HG02884 (cell line): Measurements from ENCODE around the gene STK17B.

Experiments used
- ATAC-seq: cut with Tn5 transposase; IDR thresholded peaks from one replicate; pipeline ENCODE4 v1.9.1; 2021; ENCODE audit warnings: mild to moderate bottlenecking, moderate library complexity; ENCODE audit not compliant: unreplicated experiment

STK17B gene

DNA sequence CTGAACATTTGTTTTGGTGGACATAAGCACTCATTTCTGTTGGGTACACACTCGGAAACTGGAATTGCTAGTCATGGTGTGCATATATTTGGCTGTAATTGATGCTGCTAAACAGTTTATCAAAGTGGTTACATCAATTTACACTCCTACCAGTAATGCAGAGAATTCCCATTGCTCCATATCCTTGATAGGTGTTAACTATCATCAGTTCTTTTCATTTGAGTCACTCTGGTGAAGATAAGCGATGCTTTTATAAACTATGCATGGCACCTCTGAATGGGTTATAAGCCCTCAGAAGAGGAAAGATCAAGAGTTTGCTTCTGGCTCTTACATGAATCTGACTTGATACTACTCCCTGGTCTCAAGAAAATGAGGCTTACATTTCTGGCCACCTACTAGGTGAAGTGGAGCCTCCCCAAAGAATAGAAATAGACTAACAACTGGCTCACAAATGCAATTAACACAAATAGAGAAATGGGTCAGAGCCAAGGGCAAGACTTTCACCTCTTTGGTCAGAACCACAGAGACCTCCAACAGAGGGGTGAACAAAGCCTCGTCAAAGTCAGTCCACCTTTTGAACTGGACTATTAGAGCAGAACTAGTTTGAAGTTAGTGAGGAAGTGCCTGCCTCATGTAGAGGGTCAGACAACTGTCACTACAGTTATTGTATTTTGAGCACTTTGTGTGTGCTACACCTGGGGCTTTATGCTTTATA lies 15.0 kb upstream of the STK17B start:
- no peak for ATAC-seq

DNA sequence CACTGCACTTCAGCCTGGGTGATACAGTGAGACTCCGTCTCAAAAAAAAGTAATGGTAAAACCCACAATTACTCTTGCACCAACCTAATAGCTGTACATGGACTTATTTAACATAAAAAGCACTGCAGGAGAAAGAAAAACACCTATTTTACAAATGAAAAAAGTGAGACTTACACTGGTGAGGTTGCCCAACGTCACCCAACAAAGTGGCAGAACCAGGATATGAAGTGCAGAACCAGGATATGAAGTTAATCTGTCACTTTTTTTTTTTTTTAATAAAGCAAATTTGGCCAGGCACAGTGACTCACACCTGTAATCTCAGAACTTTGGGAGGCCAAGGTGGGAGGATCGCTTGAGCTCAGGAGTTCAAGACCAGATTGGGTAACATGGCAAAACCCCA lies 13.5 kb upstream of the STK17B start:
- ATAC-seq: no peak

DNA sequence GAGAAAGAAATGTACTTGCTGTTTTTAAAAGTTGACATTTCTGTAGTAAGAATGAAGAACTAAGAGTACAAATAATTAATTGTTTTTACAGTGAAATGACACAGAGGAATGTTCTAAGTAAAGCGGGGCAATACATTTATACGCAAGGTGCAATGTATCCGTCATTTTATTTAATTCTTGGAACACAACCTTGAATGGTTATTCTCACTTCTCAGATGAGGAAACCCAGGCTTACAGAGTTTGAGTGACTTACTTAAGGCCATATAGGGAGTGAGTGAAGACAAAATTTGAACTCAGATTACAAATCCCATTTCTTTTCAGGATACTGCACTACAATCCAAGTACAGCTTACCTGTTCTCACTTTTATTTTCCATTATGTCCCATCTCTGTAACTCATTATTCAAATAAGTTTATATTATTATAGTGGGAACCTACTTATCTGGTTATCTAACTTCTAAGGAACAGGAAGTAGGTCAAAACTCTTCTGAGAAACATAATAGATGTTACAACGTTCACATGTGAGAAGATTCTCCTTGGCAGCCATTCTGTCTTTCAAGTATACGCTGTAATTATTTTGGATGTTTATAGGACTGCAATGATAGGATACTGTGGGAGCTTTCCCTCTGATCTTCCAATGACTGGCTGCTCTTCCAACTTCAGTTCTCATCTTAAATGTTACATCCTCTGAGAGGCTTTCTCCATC lies 12.3 kb upstream of the STK17B start:
- no peak for ATAC-seq

DNA sequence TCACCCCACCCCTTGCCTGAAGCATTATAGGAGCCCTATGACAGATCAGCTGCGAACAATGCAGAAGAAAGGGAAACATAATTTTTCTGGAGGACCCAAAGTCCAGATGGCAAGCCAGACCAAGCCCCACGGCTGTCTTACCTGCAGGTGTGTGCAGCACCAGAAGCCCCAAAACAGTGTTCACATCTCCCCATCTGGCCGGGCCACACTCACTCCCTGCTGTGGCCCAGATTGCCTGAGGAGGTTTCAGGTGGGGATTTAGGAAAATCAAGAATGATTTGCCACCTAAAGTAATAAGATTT lies 11.7 kb upstream of the STK17B start:
- ATAC-seq: peak; percentile 20

DNA sequence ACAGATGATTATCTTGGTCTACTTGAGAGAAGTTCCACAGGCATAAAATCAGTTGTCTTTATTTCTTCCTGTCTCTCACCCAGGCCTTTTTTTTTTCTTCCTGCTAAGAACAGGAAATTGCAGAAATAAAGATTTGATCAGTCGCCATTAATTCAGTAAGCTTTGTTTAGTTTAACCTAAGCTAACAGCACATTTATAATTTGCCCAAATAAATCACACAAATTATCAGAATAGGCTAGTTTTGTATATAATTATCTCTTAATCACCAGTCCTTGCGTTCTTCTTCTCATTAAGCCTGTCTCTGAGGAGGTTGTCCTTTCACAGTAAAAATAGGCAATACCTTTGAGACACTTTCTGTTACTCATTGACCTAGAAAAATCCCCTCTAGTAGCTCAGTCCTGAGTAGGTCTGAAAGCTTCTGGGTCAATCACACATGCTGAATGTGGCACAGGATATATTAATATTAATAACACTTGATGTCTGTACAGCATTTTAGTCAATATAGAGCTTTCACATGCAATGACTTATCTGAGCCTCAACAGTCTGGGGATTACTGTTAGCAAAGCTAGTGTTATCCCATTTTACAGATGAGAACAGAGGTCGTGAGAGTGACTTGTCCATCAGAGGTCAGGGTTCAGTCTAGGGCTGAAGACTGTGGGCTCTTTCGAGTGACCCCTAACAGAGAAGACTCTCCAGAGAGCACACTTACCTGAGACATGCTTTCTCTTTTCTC lies 11.2 kb upstream of the STK17B start:
- ATAC-seq: peak; percentile 80

DNA sequence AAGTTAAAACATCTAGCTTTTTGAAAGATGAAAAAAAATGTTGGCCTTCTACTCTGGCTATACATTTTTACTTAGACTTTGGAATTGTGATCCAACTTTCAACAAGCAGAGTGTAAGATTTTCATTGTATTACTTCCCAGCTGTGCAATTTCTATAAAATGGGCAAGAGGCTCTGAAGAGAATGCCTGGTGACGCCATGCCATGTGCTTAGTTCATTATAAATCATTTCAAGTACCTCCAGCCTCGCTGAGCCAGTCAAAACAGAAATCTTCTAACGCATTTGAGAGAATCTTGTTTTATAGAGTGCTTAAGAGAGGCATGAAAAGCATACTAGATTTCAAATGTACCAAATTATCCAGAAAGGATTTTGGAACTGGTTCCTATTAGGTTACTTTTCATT lies 10.1 kb upstream of the STK17B start:
- ATAC-seq: no peak

DNA sequence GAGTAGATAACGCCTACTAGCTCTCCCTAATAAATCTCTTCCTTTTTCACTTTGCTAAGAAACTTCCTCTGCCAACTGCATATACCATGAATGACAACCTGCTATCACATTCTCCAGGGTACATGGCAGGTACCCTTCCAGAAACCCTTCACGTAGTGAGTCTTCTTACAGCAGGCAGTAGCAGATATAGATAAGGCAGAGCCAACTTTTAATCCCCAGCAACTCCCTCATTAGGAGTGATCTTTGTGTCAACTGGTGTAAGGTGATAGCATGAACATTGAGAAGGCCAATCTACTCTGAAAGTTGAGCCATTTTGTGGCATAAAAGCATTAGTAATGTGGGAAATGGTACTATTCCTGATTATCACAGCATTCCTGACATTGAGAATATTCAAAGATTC lies 5.7 kb upstream of the STK17B start:
- no peak for ATAC-seq

DNA sequence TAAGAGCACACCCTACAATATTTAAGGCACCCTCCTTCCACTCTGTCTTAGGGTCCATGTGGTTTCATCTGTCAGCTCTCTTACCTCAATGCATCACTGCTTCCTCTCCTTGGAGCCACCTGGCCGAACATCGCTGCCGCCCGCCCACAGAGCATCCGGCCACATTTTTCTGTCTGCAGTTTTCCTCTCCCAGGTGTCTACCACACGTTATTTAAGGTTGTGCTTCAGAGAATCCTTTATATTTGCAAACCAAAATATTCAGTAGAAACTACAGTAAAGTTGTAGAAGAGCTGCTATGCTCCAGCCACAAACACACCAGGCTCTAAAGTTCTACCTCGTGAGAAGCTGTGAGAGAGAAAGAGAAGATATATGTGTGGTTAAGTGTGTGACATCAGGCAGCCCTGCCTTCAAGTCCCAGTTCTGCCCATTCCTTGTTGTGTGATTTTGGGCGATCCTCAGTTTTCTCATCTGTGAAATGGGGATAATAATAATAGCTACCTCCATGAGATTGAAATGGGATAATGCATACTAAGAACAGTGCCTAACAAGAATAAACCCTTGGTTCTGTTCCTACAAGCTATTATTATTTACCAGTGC lies 4.9 kb upstream of the STK17B start:
- peak; percentile 55 for ATAC-seq

DNA sequence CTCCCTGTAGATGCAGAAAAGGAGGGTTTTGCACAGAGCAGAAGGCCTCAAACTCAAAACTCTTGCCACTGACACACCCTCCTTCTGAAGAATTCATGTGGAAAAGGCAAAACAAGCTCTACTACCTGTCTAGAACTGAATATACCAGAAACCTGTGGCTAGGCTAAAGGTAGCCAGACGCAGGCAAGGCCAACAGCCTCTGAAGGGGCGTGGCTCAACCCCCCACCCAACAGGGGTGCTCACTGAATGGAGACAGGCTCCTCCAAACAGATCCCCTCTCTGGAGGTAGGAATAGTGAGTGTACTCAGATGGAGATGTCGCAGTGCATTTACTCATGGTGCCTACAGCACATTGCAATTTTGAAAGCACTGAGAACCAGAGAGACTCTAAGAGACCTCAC lies 3.0 kb upstream of the STK17B start:
- no peak for ATAC-seq

DNA sequence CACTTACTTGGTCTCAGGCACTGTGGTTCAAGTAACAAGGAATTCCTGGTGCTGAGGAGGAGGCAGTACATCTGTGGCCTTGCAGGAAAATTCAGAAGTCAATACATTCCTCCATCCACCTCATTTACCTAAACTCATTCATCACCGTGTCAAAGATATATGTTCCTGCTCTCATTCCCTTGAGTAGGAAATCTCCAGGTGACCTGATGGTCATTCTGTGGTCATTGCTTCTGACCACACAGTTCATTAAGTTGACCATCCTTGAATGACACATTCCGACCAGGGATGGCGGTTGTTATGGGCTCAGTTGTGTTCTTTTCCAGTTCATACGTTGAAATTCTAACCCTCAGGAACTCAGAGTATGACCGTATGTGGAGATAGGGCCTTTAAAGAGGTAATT lies 2.1 kb upstream of the STK17B start:
- no peak for ATAC-seq

DNA sequence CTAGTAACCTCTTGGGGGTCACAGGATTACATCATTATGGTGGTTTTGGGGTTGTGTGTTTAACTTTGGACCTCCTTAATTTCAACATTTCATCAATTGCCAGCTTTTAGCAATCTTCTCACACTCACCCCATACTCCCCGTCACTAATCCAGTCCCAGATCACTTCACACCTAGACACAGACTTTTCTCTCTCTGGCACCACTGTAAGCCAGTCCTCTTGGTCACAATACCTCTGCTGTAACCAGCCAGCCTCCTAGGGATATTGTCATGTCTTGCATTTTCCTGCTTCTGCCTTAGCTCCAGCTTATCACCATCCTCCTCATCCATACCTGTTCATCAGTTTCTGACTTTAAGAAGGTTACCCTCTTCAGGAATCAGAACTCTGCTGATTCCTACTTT lies 1.6 kb upstream of the STK17B start:
- no peak for ATAC-seq

DNA sequence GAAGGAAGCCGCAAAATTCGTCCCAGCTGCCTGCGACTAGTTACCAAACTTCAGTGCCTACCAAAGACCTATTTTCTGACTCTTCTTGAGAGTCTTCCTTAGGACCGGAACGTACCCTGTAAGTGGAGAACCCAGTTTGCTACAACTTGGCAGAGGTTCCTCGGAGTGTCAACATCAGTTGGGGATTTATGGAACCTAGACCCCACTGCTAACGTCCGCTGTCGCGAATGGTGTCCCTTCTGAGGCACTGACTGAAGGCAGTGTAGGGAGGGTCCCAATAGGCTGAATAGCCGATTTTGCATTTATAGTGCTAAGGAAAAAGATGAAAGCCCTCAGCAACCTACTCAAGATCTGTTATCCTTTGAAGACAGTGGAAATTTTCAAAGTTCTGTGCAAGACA lies 568 bp upstream of the STK17B start:
- no peak for ATAC-seq

DNA sequence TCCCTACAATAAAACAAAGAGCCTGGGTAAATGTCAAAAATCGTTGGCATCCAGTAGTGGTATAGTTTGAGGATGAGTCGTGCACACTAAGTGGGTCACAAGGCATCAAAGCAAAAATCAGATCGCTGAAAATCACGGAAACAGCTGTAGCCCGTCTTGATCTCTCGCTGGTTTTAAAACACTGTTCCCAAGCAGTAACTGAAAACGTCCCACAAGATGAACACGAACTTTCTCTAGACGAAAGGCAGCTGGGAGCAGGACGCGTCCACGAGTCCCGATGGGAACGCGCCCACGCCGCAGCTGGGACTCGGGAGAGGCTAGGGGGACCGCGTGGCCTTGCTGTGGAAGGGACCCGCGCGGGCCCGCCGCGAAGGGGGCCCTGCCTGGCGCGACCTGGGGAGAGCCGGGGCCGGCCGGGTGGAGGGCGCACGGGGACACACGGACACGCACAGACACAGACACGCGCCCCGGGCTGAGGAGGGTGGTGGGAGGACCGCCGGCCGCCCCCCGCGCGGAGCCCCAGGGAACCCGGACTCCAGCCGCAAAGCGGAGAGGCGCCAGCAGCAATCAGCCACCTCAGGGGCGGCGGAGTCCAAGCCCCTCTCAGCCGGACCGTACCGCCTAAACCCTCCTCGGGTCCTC lies 651 bp downstream of the STK17B start:
- ATAC-seq: peak; percentile 2

DNA sequence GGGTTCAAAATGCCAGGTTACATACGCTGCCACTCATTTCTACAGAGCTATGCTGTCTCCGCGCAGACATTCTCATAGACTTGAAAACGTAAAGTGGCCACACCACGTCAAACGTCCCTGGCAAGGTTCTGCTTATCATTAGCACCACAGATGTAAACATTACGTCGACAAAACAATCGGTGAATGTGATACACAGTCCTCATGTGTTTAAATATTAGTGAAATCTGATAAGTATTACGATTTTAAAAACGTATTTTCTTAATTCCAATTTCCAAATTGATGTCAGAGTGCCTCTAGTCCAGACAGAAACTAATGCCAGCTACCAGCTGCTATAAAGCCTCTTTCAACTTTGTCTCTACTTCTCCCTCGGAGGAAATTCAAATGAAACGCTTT lies 1.2 kb downstream of the STK17B start:
- peak; percentile 20 for ATAC-seq

DNA sequence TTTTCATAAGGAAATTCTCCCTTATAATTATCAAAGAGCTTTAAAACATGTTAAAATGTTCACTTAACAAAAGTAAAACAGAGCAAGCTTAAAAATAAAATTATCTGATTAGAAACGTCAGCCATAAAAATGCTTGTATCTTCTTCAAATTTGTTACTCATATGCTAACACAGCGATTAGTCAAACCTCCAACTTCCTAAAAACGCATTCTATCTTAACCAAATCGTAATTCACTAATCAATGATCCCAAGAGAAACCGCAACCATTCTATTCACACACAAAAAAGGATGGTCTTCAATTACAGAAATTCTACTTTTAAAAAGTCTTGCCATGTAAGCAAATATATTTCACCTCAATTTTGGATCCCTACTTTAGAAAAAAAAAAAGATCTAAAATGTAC lies 1.9 kb downstream of the STK17B start:
- no peak for ATAC-seq

DNA sequence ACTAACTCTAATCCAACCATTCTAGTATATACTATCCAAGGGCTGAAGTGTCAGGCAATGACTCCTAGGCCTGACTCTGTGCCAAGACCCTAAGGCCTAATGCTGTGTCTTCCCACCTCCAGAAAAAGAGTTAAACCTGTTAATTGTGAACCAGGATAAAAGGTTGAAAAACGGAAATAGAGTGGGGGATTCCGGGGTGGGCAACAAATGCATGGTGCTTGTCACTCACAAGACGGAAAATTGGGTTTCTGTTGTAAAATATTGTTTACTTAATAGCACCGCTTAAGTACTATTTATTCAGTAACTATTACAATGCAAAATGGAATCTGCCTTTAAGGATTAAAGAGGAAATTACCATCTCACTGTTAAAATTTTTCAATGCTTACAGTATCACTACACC lies 3.2 kb downstream of the STK17B start:
- no peak for ATAC-seq

DNA sequence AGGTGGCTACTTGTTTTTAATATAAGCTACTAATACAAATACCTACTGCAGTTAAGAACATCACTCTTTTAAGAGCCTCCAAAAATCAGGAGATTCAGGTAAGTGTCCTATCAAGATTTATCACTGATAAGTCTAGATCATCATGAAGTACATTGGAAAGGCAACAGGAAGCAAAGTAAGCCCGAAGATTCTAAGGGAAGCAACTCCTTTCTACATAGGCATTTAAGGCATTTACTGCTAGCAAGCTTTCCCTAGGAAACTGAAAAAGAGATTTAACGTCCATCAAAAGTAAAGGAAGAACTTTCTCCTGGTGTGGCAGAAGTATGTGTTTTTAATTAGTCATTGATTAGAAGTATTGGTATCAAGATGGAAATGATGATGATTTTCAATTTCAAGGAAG lies 3.7 kb downstream of the STK17B start:
- no peak for ATAC-seq

DNA sequence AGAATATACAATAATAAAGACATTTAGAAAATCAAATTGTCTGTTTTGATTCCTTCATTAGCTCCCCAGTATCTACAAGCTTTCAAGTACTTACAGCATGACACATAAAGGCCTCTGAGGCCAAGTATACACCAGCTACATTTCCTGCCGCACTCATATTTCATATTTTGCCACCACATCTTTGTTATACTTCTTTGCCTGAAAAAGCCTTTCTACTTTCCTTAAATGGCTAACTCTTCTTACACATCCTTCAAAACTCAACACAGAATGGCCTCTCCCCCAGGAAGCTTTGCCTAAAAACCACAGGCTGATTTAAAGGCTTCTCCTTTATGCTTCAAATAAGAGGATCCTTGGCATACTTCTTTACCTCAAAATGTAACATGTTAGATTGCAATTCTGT lies 4.5 kb downstream of the STK17B start:
- no peak for ATAC-seq

DNA sequence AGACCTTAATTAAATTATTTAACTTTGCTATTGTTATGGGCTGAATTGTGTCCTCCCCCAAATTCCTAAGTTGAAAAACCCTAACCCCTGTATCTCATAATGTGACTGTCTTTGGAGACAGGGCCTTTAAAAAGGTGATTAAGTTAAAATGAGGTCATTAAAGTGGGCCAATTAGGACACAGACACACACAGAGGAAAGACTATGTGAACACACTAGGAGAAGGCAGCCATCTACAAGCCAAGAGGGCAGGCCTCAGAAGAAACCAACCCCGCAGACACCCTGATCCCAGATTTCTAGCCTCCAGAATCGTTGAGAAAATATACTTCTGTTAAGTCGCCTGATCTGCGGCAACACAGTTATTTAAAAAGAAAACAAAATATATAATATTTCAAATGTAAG lies 6.4 kb downstream of the STK17B start:
- no peak for ATAC-seq

DNA sequence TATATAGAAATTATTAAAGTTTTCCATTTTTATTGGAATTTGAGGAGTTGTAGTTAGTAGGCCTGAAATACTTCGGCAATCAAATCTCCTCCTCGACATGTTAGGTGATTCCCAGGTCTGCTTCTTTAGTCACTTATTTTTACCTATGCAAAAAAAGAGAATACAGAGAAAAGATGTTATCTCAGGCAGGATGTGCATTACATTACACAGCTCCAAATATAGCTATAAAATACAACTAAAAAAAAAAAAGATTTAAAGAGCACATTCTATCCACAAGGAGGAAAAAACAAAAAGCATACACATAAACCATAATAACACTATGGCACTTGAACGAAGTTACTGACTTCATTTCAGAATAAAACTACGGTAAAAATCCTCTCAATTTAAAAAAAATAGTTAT lies 8.1 kb downstream of the STK17B start:
- no peak for ATAC-seq

DNA sequence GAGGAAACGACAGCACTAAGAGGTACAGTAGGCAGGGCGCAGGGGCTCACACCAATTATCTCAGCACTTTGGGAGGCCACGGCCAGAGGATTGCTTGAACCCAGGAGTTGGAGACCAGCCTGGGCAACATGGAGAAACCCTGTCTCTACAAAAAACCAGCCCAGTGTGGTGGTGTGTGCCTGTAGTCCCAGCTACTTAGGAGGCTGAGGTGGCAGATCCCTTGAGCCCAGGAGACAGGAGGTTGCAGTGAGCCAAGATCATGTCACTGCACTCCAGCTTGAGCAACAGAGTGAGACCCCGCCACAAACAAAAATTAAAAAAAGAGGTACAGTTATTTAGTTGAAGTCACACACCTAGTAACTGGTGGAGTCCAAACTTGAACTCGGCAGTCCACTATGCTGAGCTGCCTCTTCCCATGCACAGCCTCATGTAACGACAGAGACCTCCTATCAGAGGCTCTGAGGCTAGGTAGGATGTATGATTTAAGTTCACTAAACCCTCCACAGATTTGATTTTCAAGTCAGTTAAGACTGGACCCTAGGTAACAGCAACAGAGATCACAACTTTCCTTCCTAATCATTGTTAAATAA lies 8.7 kb downstream of the STK17B start:
- peak; percentile 24 for ATAC-seq
